GM18505 (cell line): ENCODE results near the gene RUNX3.

Source experiments
- ATAC-seq: cut with Tn5 transposase; IDR thresholded peaks from one replicate; pipeline ENCODE4 v1.9.1; 2021; ENCODE audit not compliant: unreplicated experiment
- POLR2A ChIP-seq: IDR thresholded peaks from 4 replicates; pipeline ENCODE4 v1.6.1; 2011; ENCODE audit warnings: borderline replicate concordance; ENCODE audit not compliant: insufficient read depth, insufficient read length; ENCODE audit errors: extremely low read depth

Gene RUNX3

DNA sequence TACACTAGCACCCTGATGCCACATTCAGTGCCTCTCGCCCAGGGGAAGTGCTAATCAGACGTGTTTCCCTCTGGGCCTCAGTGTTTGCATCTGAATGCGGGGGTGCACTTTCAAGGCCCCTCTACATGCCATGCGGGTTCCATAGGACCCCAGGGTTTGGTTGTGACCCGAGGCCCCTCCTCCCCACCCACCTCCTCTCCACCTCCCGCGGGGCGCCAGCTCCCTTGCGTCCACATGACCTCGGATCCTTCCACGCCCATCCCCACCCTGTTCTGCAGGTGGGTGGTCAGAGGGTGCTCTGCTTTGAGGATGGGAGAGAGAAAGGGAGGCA, 5.1 kb upstream of the RUNX3 start:
- TF ChIP-seq POLR2A: no peak
- no peak for ATAC-seq

- TF ChIP-seq POLR2A: peak; percentile 5
- ATAC-seq: no peak
Measured at GRCh38 chr1:24934310-24935195, 4.5 kb upstream of the RUNX3 start.

- TF ChIP-seq POLR2A: no peak
- ATAC-seq: no peak
Measured at GRCh38 chr1:24933468-24933867, 3.4 kb upstream of the RUNX3 start.

- TF ChIP-seq POLR2A: no peak
- ATAC-seq: no peak
Measured at GRCh38 chr1:24932725-24933294, 2.7 kb upstream of the RUNX3 start.

DNA sequence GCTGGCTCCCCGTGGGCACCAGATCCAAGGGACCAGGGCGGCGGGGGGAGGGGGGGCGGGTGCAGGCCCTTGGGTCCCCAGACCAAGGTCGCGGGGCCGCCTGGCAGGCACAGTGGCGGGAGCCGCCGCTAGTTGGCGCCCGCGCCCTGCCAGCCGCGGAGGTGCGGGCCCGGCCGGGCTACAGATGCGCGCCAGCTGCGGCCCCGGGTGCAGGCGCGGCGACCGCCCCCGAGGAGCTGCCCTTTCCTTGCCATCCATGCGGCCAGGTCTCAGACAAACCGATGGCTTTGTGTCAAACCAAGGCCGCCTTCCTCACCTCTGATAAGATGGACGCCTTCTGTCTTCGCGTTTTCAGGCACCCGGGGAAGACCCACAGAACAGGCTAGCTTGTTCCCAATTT, 2.2 kb upstream of the RUNX3 start:
- TF ChIP-seq POLR2A: no peak
- ATAC-seq: no peak

DNA sequence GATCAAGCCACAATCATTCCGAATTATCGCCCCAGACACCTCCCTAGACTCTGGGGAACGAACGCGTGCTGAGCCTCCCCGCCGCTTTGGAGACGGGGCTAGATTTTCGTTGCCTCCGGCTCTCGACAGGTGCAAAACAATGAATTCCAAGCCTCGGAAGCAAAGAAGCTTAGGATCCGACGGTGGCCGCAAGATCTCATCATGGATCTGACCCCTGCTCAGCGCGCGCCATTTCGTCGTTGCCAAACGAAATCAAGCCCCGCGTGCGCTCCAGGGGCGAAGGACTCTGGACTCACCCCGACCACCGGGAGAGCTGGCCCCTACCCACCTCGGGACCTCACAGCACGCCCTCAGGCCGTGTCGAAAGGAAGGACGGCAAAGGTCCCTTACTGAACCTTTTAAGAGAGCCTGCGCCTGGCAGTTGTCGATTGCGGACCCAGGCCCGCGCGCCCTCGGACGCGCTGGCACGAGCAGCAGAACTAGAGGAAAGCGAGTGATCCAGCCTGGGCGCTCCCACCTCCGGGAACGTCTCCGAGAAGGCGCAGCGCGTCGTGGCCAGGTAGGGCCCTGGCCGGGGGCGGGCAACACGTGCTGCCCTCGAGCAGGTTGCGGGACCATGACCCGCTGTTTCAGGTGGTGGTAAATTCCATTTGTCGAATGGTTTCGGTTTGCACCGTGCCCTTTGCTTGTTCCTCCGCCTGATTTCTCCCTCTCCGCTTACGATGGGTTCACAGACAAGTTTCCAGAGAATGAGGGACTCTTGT, 1.6 kb upstream of the RUNX3 start:
- TF ChIP-seq POLR2A: no peak
- no peak for ATAC-seq

DNA sequence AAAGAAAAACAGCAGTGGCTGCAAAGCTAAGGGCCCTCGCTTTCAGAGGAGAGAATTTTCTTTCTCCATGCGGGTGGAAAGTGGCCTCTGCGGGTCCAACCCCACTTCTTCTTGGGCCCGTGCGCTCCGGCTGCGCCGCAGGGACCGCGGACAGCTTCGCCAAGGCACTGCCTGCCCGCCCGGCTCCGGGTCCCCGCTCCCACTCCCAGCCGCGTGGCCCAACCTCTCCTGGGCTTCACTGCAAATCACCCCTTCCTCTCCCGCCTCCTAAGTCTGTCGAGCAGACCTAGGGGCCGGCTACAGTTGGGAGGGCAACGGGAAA, 1.0 kb upstream of the RUNX3 start:
- ATAC-seq: no peak
- TF ChIP-seq POLR2A: no peak

DNA sequence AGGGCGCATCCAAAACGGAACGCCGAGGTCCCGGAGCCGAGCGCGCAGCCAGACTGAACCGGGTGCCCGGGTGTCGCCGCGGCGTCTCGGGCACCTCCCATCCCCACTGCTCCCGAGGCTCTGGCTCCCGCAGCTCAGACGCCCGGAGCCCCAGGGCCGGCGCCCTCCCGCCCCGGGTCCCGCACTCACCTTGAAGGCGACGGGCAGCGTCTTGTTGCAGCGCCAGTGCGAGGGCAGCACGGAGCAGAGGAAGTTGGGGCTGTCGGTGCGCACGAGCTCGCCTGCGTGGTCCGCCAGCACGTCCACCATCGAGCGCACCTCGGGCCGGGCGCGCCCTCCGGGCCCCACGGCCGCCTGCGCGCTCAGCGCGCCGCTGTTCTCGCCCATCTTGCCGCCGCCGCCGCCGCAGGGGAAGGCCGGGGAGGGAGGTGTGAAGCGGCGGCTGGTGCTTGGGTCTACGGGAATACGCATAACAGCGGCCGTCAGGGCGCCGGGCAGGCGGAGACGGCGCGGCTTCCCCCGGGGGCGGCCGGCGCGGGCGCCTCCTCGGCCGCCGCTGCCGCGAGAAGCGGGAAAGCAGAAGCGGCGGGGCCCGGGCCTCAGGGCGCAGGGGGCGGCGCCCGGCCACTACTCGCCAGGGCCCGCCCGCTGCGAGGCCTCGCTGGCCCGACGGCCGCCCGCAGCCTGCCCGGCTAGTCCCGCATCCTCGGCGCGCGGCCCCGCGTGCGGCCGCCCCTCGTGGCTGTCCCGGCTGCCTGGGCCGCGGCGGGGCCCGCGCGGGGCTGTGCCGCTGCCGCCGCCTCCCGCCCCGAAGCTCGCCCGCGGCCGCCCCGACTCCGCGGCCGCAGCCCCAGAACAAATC, 447 bp downstream of the RUNX3 start:
- TF ChIP-seq POLR2A: no peak

GRCh38 chr1:24928689-24929397, 1.2 kb downstream of the RUNX3 start:
- peak; percentile 0 for ATAC-seq
- TF ChIP-seq POLR2A: peak; percentile 65

More for the DNA sequence above, 447 bp downstream of the RUNX3 start:
- ATAC-seq: peak; percentile 15

DNA sequence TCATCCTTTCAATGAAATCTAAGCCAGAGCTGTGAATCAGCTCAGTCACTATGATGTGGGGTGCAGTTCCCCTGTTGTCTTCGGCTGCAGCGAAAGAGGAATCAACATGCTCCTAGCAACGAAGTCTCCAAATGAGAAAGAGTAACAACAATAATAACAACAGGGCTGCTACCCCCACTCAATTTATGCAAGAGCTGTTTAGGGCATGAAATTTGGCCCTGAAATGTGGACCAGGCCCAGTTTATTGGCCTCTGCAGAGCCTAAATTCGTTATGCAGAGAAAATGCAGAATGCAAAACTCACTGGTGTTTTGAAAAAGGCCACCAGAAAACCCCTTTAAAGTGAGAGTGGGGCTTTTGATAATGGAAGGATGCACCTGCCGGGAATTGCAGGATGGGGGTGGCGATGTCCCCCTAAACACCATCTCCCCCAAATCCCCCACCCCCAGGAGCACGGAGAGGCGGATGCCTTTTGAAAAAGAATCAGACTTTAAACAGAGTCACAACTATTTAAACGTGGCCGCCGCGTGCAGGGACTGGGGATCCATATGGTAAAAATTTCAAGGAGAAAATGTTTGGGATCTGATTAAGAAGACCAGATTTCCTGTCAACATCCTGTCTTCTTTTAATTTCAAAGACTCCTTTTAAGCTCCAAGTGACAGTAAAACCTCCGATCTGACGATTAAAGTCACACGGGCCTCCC, 1.9 kb downstream of the RUNX3 start:
- no peak for ATAC-seq
- no peak for TF ChIP-seq POLR2A

GRCh38 chr1:24927473-24927872, 2.6 kb downstream of the RUNX3 start:
- no peak for ATAC-seq

More at GRCh38 chr1:24927473-24927872, 2.6 kb downstream of the RUNX3 start:
- no peak for TF ChIP-seq POLR2A
